Liver (tissue), 3 donors: ENCODE results near the gene ZNF880.

ENCODE experiments used
- EGR1 ChIP-seq, 2 donors: IDR thresholded peaks; 2 replicates each; pipeline ENCODE4 v1.6.1; 2016 to 2018; ENCODE audit warnings: antibody characterized with exemption in 2 of 2, low read depth in 2 of 2
- RAD21 ChIP-seq, 2 donors: IDR thresholded peaks; 2 replicates each; pipeline ENCODE4 v1.6.1; 2016; ENCODE audit warnings: antibody characterized with exemption in 2 of 2, mild to moderate bottlenecking in 2 of 2
- SP1 ChIP-seq: IDR thresholded peaks from 2 replicates; pipeline ENCODE4 v1.6.1; 2018; ENCODE audit warnings: antibody characterized with exemption, mild to moderate bottlenecking
- TAF1 ChIP-seq: conservative IDR thresholded peaks from 2 replicates; pipeline ENCODE4 v1.6.1; 2016; ENCODE audit warnings: antibody characterized with exemption, mild to moderate bottlenecking
- YY1 ChIP-seq: IDR thresholded peaks from 2 replicates; pipeline ENCODE4 v1.6.1; 2016; ENCODE audit warnings: antibody characterized with exemption, mild to moderate bottlenecking
- TF ChIP-seq, protein P1 (sequence below): fragments of 150-350 bp; IDR thresholded peaks from 2 replicates; pipeline ENCODE4 v1.5.1; 2017; ENCODE audit warnings: improper control_type of control experiment, low read depth, low read length; ENCODE audit not compliant: missing input control
- donor health status: healthy.
- donor health status: healthy.

- TF ChIP-seq YY1 (no peak), RAD21 (IDR thresholded peaks at IDR 0.05) (no peak), SP1 (no peak), TAF1 (no peak), EGR1 (IDR thresholded peaks at IDR 0.05; ENCODE audit: low read depth in 2 of 2) (no peak)
- TF ChIP-seq, protein P1, sequence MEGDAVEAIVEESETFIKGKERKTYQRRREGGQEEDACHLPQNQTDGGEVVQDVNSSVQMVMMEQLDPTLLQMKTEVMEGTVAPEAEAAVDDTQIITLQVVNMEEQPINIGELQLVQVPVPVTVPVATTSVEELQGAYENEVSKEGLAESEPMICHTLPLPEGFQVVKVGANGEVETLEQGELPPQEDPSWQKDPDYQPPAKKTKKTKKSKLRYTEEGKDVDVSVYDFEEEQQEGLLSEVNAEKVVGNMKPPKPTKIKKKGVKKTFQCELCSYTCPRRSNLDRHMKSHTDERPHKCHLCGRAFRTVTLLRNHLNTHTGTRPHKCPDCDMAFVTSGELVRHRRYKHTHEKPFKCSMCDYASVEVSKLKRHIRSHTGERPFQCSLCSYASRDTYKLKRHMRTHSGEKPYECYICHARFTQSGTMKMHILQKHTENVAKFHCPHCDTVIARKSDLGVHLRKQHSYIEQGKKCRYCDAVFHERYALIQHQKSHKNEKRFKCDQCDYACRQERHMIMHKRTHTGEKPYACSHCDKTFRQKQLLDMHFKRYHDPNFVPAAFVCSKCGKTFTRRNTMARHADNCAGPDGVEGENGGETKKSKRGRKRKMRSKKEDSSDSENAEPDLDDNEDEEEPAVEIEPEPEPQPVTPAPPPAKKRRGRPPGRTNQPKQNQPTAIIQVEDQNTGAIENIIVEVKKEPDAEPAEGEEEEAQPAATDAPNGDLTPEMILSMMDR: no peak
Measured at GRCh38 chr19:52351512-52351911, 18.2 kb upstream of the ZNF880 start.
